Common myeloid progenitor, CD34-positive (primary cell): ENCODE measurements around the gene ZNF592.

Experiments
- CTCF ChIA-PET: fragments of 350-600 bp; sonication (Branson Sonifier 250); formaldehyde crosslinking; loops from one replicate; lab custom pipeline; 2021; ENCODE audit warnings: antibody characterized with exemption; lab: Charles Lee
- POLR2A ChIA-PET: fragments of 350-600 bp; sonication (Branson Sonifier 250); formaldehyde crosslinking; loops from one replicate; lab custom pipeline; 2021; ENCODE audit warnings: antibody characterized with exemption; lab: Charles Lee
- DNase-seq, 3 donors: peaks; one replicate each; pipeline versions ENCODE4 v3.0.0 to v3.0.0-alpha.2; 2013
- H3K27ac ChIP-seq, 2 experiments: 1 replicate in 1 of 2; 2 replicates in 1 of 2; pipeline ENCODE4 v1.7.0; 2013; ENCODE audit warnings: inconsistent platforms in 2 of 2, low read length in 2 of 2, mild to moderate bottlenecking in 2 of 2, low read depth in 1 of 2, moderate library complexity in 1 of 2; ENCODE audit not compliant: severe bottlenecking in 2 of 2, insufficient read depth in 1 of 2, poor library complexity in 1 of 2
- H3K27me3 ChIP-seq, 5 experiments: replicated peaks in 2 of 5; 1 replicate in 3 of 5; 2 replicates in 2 of 5; pipeline versions ENCODE4 v1.6.1 to v1.7.0; 2013; ENCODE audit warnings: low read length in 4 of 5, mild to moderate bottlenecking in 2 of 5, moderate library complexity in 2 of 5, inconsistent platforms in 1 of 5; ENCODE audit not compliant: insufficient read depth in 5 of 5, control insufficient read depth in 4 of 5
- H3K36me3 ChIP-seq, 4 experiments: 1 replicate in 2 of 4; 2 replicates in 2 of 4; pipeline versions ENCODE4 v1.6.1 to v1.7.0; 2013; ENCODE audit warnings: low read length in 3 of 4, control low read depth in 1 of 4, mild to moderate bottlenecking in 1 of 4; ENCODE audit not compliant: control insufficient read depth in 4 of 4, insufficient read depth in 4 of 4
- H3K4me1 ChIP-seq, 4 experiments: 1 replicate in 3 of 4; 2 replicates in 1 of 4; pipeline versions ENCODE4 v1.6.1 to v1.7.1; 2013; ENCODE audit warnings: low read length in 3 of 4, mild to moderate bottlenecking in 3 of 4, control low read depth in 1 of 4, inconsistent platforms in 1 of 4, moderate library complexity in 1 of 4; ENCODE audit not compliant: control insufficient read depth in 4 of 4, insufficient read depth in 4 of 4; ENCODE audit errors: control extremely low read depth in 1 of 4
- H3K4me3 ChIP-seq, 7 experiments: 1 replicate in 4 of 7; 2 replicates in 3 of 7; pipeline versions ENCODE4 v1.5.1 to v1.7.0; 2013; ENCODE audit warnings: mild to moderate bottlenecking in 7 of 7, low read length in 6 of 7, moderate library complexity in 6 of 7, inconsistent platforms in 2 of 7, low read depth in 2 of 7, control low read depth in 1 of 7; ENCODE audit not compliant: insufficient read depth in 4 of 7, control insufficient read depth in 1 of 7; ENCODE audit errors: extremely low read depth in 1 of 7
- H3K9me3 ChIP-seq, 5 experiments: 1 replicate in 4 of 5; 2 replicates in 1 of 5; pipeline versions ENCODE4 v1.6.1 to v1.7.1; 2013; ENCODE audit warnings: low read length in 4 of 5, mild to moderate bottlenecking in 2 of 5, inconsistent platforms in 1 of 5, low read depth in 1 of 5, moderate library complexity in 1 of 5; ENCODE audit not compliant: control insufficient read depth in 4 of 5, insufficient read depth in 2 of 5; ENCODE audit errors: control extremely low read depth in 1 of 5
- WGBS: methylation state at CpG from one replicate; pipeline ENCODE4 v1.1.5; 2013; ENCODE audit not compliant: insufficient coverage; 5-methylcytosine and 5-hydroxymethylcytosine counted together

ZNF592 gene

DNA sequence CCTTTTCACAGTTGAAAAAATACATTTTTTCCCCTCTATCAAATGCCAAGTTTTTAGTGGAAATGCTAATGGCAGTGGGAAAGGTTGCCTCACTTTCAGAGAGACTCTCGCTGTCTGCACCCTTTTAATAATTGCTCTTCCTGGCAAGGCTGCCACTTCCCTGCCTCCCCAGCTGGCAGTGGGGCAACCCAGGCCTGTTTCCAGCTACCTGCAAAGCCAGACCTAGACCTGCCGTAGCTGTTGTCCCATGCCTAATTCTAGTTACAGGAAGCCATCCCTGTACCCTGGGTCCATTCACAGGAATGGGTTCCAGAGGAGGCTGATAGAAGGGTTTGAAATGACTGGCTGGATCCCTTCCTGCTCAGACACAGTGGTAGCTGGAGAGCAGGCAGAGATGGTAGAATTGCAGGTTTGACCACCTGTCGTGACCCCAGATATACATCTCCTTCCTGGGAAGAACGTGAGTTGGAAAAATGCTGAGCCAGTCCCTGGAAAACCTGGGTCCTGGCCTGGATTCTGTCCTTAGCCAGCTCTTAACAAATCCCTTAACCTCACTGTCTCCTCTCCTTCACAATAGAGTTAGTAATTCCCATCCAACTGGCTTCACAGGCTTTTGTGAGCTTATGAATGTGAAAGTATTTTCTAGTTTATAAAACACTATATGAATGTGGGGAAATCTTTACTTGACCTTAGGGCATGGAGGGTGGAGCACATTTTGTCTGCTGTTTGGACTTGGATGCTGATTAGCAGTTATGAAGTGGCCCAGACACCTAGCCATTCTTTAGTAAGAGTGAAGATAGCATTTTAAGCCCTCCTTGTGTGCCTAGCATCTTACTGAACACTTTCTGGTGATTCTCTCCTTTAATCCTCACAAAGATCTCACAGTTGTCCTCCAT is 55.9 kb downstream of the ZNF592 start:
- 100% methylated on average over 4 of the region's 4 CpGs for WGBS
- no peak overlapping the region for H3K4me3 ChIP-seq
- no peak for DNase-seq
- peaks cover 5 to 59% (median 47%) of the 10 kb centered on the region in 4 experiments for H3K36me3 ChIP-seq
- no peaks in the 10 kb centered on the region for H3K9me3 ChIP-seq
- H3K27me3 ChIP-seq: no peaks in the 10 kb centered on the region
- no peak overlapping the region for H3K27ac ChIP-seq
- H3K4me1 ChIP-seq: no peaks in the 10 kb centered on the region
- ChIA-PET POLR2A (no interaction called here), CTCF (interaction anchor here (0.7 kb wide), 1 partner anchor 12 kb away, joined by 3 read pairs; no protein-coding TSS in a partner anchor)

DNA sequence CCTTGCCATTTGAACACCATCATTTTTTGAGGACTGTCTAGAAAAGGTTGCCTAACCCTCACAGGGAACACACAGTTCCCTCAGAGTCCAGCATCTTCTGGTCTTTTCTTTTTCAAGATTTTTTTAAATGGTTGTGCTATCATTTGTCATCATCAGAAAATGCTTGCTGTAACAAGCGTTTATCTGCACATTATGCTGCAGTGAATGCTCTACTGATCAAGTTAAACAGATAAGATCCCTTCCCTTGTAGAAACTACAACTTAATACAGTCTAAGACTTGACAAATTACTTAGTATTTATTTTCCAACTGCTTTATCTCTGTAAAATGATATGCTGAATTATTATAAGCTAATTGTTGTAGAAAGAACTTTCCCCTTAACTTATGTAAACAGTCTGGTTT is 56.8 kb downstream of the ZNF592 start:
- Histone ChIP-seq H3K9me3 (no peaks in the 10 kb centered on the region), H3K4me3 (no peak overlapping the region), H3K27ac (no peak overlapping the region), H3K4me1 (no peaks in the 10 kb centered on the region), H3K27me3 (no peaks in the 10 kb centered on the region), H3K36me3 (peaks cover 5 to 50% (median 38%) of the 10 kb centered on the region in 4 experiments)
- WGBS: no CpG with 5 or more reads among the region's 1 CpG
- POLR2A ChIA-PET: no interaction called here
- no peak for DNase-seq
- CTCF ChIA-PET: interaction anchor here (0.7 kb wide), 1 partner anchor 26 kb away, joined by 3 read pairs; no protein-coding TSS in a partner anchor

DNA sequence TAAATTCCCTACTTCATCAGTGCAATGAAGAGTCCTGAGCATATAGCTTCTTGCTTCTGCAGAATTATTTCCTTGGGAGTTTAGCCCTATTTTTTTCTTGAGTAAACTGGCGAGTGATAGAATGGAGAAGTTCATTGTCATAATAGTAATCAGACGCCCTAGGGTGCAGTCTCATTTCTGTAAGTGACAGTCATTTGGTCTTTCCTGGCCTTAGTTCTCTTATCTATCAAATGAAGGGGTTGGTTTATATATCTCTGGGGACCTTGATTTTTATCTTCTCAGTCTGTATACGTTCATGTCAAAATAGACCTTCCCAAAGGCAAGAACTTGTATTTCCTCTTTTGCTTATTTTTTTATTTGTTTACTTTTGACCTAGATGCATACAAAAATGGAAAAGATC is 58.8 kb downstream of the ZNF592 start:
- H3K4me1 ChIP-seq: no peaks in the 10 kb centered on the region
- no peak overlapping the region for H3K4me3 ChIP-seq
- no peak for DNase-seq
- ChIA-PET CTCF (interaction anchor here (1.6 to 1.7 kb wide), 2 partner anchors 15 to 209 kb away, joined by 4 to 6 read pairs; no protein-coding TSS in a partner anchor), POLR2A (no interaction called here)
- 94% methylated on average over 2 of the region's 3 CpGs for WGBS
- no peaks in the 10 kb centered on the region for H3K9me3 ChIP-seq
- no peak overlapping the region for H3K27ac ChIP-seq
- no peaks in the 10 kb centered on the region for H3K27me3 ChIP-seq
- peaks cover 5 to 33% (median 23%) of the 10 kb centered on the region in 4 experiments for H3K36me3 ChIP-seq

DNA sequence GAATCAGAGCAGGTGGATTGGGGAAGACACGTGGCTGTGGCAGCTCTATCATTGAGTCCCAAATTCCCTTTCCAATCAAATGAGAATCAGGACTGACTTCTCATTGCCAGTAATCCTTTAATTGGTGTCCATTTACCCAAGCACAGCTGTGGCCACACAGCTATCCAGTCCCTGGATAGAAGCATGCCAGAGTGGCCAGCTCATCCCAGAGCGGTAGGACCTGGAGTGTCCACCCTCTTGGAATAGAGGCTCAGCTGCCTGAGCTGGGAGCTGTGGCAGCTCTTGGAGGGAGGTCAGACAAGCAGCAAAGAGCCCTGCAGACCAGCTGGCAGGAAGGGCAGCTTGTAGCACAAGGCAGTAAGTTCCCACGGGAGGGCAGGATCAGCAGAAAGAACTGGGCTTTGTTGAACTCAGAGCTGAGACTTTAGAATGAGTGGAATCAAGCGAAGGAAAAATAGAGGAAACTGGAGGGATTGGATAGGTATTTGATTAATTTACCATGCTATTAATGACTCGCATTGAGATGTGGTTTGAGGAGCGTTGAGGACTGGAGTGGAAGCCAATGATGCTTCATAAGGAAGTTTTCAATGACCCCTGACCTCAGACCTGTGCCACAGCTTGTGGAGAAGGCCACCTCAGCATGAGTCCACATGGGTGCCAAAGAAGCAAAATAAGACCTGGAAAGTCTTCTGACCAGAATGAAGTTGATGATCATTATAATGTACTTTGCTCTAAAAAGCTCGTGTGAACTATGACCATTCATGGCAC is 61.9 kb downstream of the ZNF592 start:
- H3K4me1 ChIP-seq: peaks cover 0 to 2% (median 0%) of the 10 kb centered on the region in 4 experiments
- DNase-seq: no peak
- WGBS: 93% methylated on average over 7 of the region's 7 CpGs
- H3K4me3 ChIP-seq: no peak overlapping the region
- ChIA-PET CTCF (interaction anchor here (1.1 kb wide), 1 partner anchor 12 kb away, joined by 5 read pairs; no protein-coding TSS in a partner anchor), POLR2A (no interaction called here)
- peaks cover 0 to 6% (median 4%) of the 10 kb centered on the region in 4 experiments for H3K36me3 ChIP-seq
- no peak overlapping the region for H3K27ac ChIP-seq
- H3K27me3 ChIP-seq: no peaks in the 10 kb centered on the region
- H3K9me3 ChIP-seq: no peaks in the 10 kb centered on the region

DNA sequence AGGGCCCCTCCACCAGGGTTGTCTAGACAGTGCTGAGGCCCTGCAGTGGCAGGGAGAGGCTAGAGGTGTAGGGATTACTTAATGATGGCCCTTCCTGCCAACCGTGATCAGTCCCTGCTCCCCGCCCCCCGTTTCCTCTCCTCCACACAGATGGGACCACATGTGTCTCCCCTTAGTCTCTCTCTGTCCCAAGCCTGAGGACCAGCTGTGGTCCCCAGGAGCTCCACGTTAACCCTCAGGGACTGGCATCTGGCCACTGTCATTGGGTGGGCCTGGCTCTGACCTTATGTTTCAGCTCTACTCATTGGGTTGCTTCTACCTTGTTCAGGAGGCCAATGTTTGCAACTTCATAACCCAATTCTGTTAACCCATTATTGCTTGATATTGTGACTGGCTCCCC is 62.8 kb downstream of the ZNF592 start:
- peaks cover 0 to 4% (median 1%) of the 10 kb centered on the region in 4 experiments for H3K36me3 ChIP-seq
- DNase-seq: no peak
- POLR2A ChIA-PET: interaction anchor here (0.5 kb wide), 1 partner anchor 126 kb away, joined by 3 read pairs; no protein-coding TSS in a partner anchor
- H3K9me3 ChIP-seq: no peaks in the 10 kb centered on the region
- H3K27ac ChIP-seq: no peak overlapping the region
- no peaks in the 10 kb centered on the region for H3K27me3 ChIP-seq
- CTCF ChIA-PET: interaction anchor here (1.1 kb wide), 1 partner anchor 11 kb away, joined by 5 read pairs; no protein-coding TSS in a partner anchor
- peaks cover 0 to 6% (median under 1%) of the 10 kb centered on the region in 4 experiments for H3K4me1 ChIP-seq
- whole genome bisulfite sequencing: 77% methylated on average over 4 of the region's 4 CpGs
- no peak overlapping the region for H3K4me3 ChIP-seq

DNA sequence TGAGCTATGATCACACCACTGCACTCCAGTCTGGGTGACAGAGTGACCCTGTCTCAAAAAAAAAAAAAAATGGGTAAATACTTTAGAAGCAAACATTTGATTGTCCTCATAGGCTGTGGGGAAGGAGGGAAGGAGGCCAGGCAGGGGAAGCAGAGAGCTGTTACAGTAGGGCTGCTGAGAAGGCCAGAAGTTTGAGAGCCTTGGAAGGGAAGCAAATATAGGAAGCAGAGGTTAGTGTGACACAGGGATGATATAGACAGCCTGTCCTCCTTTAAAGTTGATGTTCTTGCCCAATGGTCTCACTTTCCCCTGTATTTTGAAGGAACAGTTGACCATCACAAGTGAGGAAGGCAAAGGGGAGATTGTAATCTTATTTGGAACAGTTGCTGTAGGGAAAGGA is 63.4 kb downstream of the ZNF592 start:
- ChIA-PET CTCF (no interaction called here), POLR2A (interaction anchor here (0.5 kb wide), 1 partner anchor 126 kb away, joined by 3 read pairs; no protein-coding TSS in a partner anchor)
- no peak overlapping the region for H3K4me3 ChIP-seq

More for the DNA sequence above, 63.4 kb downstream of the ZNF592 start:
- Histone ChIP-seq H3K27me3 (peaks cover 0 to 4% (median 0%) of the 10 kb centered on the region in 5 experiments), H3K36me3 (peaks cover 0 to 4% (median 1%) of the 10 kb centered on the region in 4 experiments), H3K4me1 (peaks cover 0 to 6% (median 3%) of the 10 kb centered on the region in 4 experiments), H3K27ac (no peak overlapping the region), H3K9me3 (no peaks in the 10 kb centered on the region)
- no peak for DNase-seq
